ENCODE measurements around the gene CCR3. TPM values are rescaled to one million over a fixed set of nuclear protein-coding genes. Genes with fewer than 3 reads are reported as not detected.

The CCR3 gene
- total and polyA plus RNA-seq, 7 donors: 0.10 to 0.62 (median 0.44) TPM; not detected in 1

- no peak overlapping the region for H3K27ac ChIP-seq
- no peak for DNase-seq
- no peaks in the 10 kb centered on the region for H3K9me3 ChIP-seq
- ATAC-seq: no peak
- no peaks in the 10 kb centered on the region for H3K4me1 ChIP-seq
- no peak for TF ChIP-seq CTCF (IDR thresholded peaks at IDR 0.05)
- H3K27me3 ChIP-seq (ENCODE audit: insufficient read depth in 3 of 3, low read length in 2 of 3): no peaks in the 10 kb centered on the region
- H3K36me3 ChIP-seq (ENCODE audit: insufficient read depth in 1 of 2, low read depth in 1 of 2): no peaks in the 10 kb centered on the region
- H3K4me3 ChIP-seq: no peak overlapping the region
- intact Hi-C loops (cut with DNase I): no loop called here
These were observed 73.9 kb downstream of the CCR3 start for GRCh38 chr3:46316206-46316605.

Other genes with a start within 250 kb of the CCR3 start
- 100 to 1,000 TPM in 3 of 4 donors, 10 to 100 TPM in 1; 60.1 to 129 (median 115) TPM for gene FYCO1, start 246.6 kb upstream of the CCR3 start, total RNA-seq
- gene FYCO1, start 246.6 kb upstream of the CCR3 start, polyA plus RNA-seq: 10 to 100 TPM; 14.0 to 68.3 (median 40.0) TPM
- under 1 TPM in 3 of 4 donors, not detected in 1; 0.04 to 0.10 (median 0.06) TPM for gene XCR1, start 215.0 kb upstream of the CCR3 start, total RNA-seq
- gene XCR1, start 215.0 kb upstream of the CCR3 start, polyA plus RNA-seq: under 1 TPM; 0.01 to 0.07 (median 0.03) TPM
- gene CCR1, start 34.1 kb upstream of the CCR3 start, total RNA-seq: 1 to 10 TPM; 1.0 to 4.0 (median 1.8) TPM
- under 1 TPM; 0.47 to 0.81 (median 0.49) TPM for gene CCR1, start 34.1 kb upstream of the CCR3 start, polyA plus RNA-seq
- gene CCR2, start 111.7 kb downstream of the CCR3 start, total RNA-seq: 1 to 10 TPM in 1 of 4 donors, under 1 TPM in 3; 0.23 to 1.0 (median 0.38) TPM
- gene CCR2, start 111.7 kb downstream of the CCR3 start, polyA plus RNA-seq: under 1 TPM; 0.10 to 0.34 (median 0.27) TPM
- 1 to 10 TPM in 1 of 4 donors, under 1 TPM in 3; 0.19 to 1.1 (median 0.52) TPM for gene CCR5, start 128.5 kb downstream of the CCR3 start, total RNA-seq
- gene CCR5, start 128.5 kb downstream of the CCR3 start, polyA plus RNA-seq: under 1 TPM; 0.08 to 0.21 (median 0.14) TPM
- 1 to 10 TPM; 1.0 to 1.8 (median 1.7) TPM for gene CCRL2, start 164.8 kb downstream of the CCR3 start, total RNA-seq
- gene CCRL2, start 164.8 kb downstream of the CCR3 start, polyA plus RNA-seq: 1 to 10 TPM in 1 of 3 donors, under 1 TPM in 2; 0.55 to 1.1 (median 0.70) TPM
- 1 to 10 TPM; 2.0 to 3.8 (median 3.2) TPM for gene LTF, start 222.4 kb downstream of the CCR3 start, total RNA-seq
- gene LTF, start 222.4 kb downstream of the CCR3 start, polyA plus RNA-seq: 1 to 10 TPM in 1 of 3 donors, under 1 TPM in 2; 0.73 to 1.9 (median 0.94) TPM